LNCaP clone FGC (cell line): Measurements from ENCODE around the gene MTRF1L.
"Not testable (repeated sequence)": the region's sequence is repeated elsewhere in the genome, so short reads cannot be mapped to it uniquely, and the experiment has no call there.

Source experiments
- DNase-seq: peaks from one replicate; pipeline ENCODE4 v3.0.0-alpha.2; 2011; ENCODE audit warnings: low read depth
- H3K4me3 ChIP-seq: 2 replicates; pipeline ENCODE4 v1.5.1; 2011; ENCODE audit warnings: mild to moderate bottlenecking, low read depth, low read length, control low read depth
- TF ChIP-seq, protein P1 (sequence below): IDR thresholded peaks from 2 replicates; pipeline ENCODE4 v1.5.1; 2012; ENCODE audit warnings: mild to moderate bottlenecking; ENCODE audit not compliant: control insufficient read depth, insufficient read depth; ENCODE audit errors: extremely low read depth

The MTRF1L gene

DNA sequence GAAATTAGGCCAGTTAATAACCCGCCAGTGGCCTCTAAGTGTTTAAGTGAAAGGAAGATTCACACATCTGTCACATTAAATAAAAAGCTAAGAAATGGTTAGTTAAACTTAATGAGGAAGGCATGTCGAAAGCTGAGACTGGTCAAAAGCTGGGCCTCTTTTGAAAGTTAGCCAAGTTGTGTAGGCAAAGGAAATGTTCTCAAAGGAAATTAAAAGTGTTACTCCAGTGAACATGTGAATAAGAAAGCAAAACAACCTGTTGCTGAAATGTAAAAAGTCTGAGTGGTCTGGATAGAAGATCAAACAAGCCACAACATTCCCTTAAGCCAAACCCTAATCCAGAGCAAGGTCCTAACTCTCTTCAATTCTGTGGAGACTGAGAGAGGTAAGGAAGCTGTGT, 10.9 kb upstream of the MTRF1L start:
- no peak overlapping the region for H3K4me3 ChIP-seq
- TF ChIP-seq, protein P1, sequence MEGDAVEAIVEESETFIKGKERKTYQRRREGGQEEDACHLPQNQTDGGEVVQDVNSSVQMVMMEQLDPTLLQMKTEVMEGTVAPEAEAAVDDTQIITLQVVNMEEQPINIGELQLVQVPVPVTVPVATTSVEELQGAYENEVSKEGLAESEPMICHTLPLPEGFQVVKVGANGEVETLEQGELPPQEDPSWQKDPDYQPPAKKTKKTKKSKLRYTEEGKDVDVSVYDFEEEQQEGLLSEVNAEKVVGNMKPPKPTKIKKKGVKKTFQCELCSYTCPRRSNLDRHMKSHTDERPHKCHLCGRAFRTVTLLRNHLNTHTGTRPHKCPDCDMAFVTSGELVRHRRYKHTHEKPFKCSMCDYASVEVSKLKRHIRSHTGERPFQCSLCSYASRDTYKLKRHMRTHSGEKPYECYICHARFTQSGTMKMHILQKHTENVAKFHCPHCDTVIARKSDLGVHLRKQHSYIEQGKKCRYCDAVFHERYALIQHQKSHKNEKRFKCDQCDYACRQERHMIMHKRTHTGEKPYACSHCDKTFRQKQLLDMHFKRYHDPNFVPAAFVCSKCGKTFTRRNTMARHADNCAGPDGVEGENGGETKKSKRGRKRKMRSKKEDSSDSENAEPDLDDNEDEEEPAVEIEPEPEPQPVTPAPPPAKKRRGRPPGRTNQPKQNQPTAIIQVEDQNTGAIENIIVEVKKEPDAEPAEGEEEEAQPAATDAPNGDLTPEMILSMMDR: no peak
- no peak for DNase-seq

DNA sequence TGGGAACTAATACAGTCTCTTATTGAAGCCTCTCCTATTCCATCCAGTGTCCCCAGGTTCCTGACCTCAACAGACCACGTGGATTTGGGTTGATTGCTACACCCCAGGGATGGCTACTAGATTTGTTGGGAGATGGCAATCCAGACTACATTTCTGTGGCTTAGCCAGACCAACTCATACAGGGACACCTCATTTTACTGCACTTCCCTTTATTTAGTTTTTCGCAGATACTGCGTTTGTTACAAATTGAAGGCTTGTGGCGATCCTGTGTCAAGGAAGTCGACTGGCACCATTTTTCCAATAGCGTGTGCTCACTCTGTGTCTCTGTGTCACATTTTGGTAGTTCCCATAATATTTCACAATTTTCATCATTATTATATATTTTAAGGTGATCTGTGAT, 10.3 kb upstream of the MTRF1L start:
- no peak overlapping the region for H3K4me3 ChIP-seq
- TF ChIP-seq, protein P1: no peak
- DNase-seq: no peak

DNA sequence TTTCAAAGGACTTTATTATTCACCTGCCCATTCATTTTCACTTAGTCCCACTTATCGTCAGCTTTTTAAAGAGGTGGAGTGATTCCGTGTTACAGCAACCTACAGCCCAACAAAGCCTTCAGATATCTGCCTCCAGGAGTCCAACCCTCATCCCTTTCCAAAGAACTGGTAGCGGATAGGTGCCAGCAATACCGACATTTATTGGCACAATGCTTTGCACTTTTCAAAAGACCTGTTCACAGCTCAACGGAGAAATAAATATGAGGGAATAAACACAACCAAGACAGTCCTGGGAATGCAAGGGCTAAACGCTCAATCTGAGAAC, 819 bp upstream of the MTRF1L start:
- peak overlapping the region; percentile 58 for H3K4me3 ChIP-seq
- peak; percentile 17 for DNase-seq
- TF ChIP-seq, protein P1: no peak

DNA sequence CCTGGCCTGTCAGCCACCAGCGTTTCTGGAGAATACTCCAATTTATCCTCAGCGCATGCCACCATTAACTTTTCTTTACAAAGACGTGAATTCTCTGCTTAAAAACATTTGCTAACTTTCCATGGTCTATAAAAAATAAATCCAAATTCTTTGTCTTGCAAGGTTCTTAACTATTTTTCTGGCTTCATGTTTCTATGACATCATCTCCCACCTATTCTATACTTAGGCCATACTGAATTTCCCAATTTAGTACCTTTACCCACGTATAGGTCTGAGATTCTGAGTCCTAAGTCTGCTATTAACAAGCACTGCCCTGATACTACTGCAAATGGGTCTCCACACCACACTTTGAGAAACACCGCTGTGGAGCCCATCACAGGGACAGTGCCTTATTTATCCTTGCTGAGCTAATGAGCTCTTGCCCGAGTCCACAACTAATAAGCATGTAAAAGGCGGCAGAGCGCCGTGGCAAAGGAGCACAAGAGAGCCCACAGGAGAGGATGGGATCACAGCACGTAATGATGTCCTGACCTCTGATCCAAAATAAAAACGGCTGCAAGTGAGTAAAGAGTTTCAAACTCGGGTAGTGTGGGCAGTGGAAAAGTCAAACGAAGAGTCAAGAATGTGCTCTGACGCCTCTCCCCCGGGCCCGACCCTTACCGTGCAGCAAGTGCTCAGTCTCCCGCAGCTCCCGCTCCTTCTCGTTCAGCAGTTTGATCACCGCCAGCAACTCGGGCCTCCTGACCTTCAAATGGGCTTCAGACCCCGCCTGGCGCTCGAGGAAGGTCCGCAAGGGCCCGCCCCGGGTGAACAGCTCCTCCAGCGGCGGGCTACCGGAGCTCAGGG, 519 bp downstream of the MTRF1L start:
- TF ChIP-seq, protein P1: no peak
- peak overlapping the region; percentile 58 for H3K4me3 ChIP-seq
- DNase-seq: no peak

DNA sequence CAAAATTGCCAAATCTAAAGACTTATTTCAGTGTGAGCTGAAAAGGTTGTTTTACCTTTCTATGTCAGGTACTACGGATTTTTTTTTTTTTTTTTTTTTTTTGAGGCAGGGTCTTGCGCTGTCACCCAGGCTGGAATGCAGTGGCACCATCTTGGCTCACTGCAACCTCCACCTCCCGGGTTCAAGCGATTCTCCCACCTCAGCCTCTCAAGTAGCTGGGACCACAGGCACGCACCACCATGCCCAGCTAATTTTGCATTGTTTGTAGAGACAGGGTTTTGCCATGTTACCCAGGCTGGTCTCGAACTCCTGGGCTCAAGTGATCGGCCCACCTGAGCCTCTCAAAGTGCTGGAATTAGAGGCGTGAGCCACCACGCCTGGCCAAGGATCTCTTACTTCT, 1.7 kb downstream of the MTRF1L start:
- peak overlapping the region; percentile 58 for H3K4me3 ChIP-seq
- DNase-seq: not testable (repeated sequence)

DNA sequence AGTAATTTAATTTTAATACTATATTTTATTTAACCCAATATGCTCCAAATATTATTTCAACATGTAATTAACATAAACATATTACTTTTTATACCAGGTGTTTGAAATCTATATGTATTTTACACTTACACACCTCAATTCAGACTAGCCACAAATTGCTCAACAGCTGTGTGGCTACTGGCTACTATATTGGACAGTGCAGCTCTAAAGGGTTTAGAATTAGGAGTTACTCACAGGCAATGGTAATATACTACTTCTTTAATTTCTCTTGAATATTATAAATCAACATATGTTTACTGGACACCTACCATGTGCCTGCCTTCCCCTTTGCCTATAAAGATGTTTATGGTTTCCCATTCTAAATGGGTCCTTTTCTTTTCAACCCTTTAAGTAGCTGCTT, 2.3 kb downstream of the MTRF1L start:
- no peak for DNase-seq
- H3K4me3 ChIP-seq: no peak overlapping the region
- TF ChIP-seq, protein P1: no peak

DNA sequence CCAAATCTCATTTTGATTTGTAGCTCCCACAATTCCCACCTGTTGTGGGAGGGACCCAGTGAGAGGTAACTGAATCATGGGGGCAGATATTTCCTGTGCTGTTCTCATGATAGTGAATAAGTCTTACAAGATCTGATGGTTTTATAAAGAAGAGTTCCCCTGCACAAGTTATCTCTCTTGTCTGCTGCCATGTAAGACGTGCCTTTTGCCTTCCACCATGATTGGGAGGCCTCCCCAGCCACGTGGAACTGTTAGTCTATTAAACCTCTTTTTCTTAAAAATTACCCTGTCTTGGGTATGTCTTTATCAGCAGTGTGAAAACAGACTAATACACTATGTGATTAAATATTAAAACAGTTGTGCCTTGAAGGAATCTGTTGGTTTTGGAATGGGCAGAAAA, 3.0 kb downstream of the MTRF1L start:
- not testable (repeated sequence) for H3K4me3 ChIP-seq

DNA sequence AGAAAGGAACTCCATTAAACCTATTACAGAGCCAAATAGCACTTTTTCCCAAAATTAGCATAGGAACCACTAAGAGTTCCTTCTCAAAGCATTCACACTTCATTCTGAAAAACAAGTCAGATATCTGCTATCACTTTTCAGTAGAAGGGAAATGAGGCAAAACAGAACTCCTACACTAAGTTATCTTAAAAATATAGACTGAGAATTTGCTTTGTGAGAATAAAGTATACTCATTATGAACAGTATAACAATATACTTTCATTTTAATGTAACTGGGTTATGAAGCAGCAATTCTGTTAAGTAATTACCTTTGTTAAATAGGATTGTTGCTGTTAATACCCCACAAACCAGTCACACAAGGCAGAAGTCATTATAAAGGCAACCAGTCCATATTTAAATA, 8.7 kb downstream of the MTRF1L start:
- TF ChIP-seq, protein P1: no peak
- DNase-seq: no peak
- H3K4me3 ChIP-seq: no peak overlapping the region

More for the DNA sequence above, 3.0 kb downstream of the MTRF1L start:
- not testable (repeated sequence) for DNase-seq
